HG03521 (cell line): Measurements from ENCODE around the gene MBLAC1.
"Not testable (repeated sequence)": the region's sequence is repeated elsewhere in the genome, so short reads cannot be mapped to it uniquely, and the experiment has no call there.

Source experiments
- ATAC-seq: cut with Tn5 transposase; IDR thresholded peaks from one replicate; pipeline ENCODE4 v1.9.1; 2021; ENCODE audit warnings: mild to moderate bottlenecking, moderate library complexity; ENCODE audit not compliant: unreplicated experiment

The MBLAC1 gene

GRCh38 chr7:100120733-100121036, 6.1 kb upstream of the MBLAC1 start:
- ATAC-seq = no peak

- no peak for ATAC-seq
Observed at GRCh38 chr7:100122067-100122466, 4.7 kb upstream of the MBLAC1 start.

GRCh38 chr7:100122568-100122967, 4.2 kb upstream of the MBLAC1 start:
- no peak for ATAC-seq

- no peak for ATAC-seq
Observed at GRCh38 chr7:100124301-100125230, 2.2 kb upstream of the MBLAC1 start.

- peak; percentile 4 for ATAC-seq
Observed at GRCh38 chr7:100126239-100126930, 382 bp upstream of the MBLAC1 start.

GRCh38 chr7:100127866-100128636, 1.3 kb downstream of the MBLAC1 start:
- no peak for ATAC-seq

GRCh38 chr7:100128637-100128963, 1.8 kb downstream of the MBLAC1 start:
- no peak for ATAC-seq

- ATAC-seq = not testable (repeated sequence)
Observed at GRCh38 chr7:100130220-100130607, 3.4 kb downstream of the MBLAC1 start.

- ATAC-seq = no peak
Observed at GRCh38 chr7:100130608-100131453, 4.1 kb downstream of the MBLAC1 start.

GRCh38 chr7:100132126-100132525, 5.4 kb downstream of the MBLAC1 start:
- ATAC-seq = no peak

GRCh38 chr7:100132697-100133151, 6.0 kb downstream of the MBLAC1 start:
- peak; percentile 67 for ATAC-seq

GRCh38 chr7:100137851-100138760, 11.3 kb downstream of the MBLAC1 start:
- no peak for ATAC-seq

GRCh38 chr7:100141555-100141949, 14.8 kb downstream of the MBLAC1 start:
- no peak for ATAC-seq

- no peak for ATAC-seq
Observed at GRCh38 chr7:100142461-100142860, 15.7 kb downstream of the MBLAC1 start.

- not testable (repeated sequence) for ATAC-seq
Observed at GRCh38 chr7:100146350-100146749, 19.6 kb downstream of the MBLAC1 start.

GRCh38 chr7:100147278-100147677, 20.5 kb downstream of the MBLAC1 start:
- no peak for ATAC-seq

GRCh38 chr7:100148225-100148558, 21.4 kb downstream of the MBLAC1 start:
- no peak for ATAC-seq

- ATAC-seq = peak; percentile 97
Observed at GRCh38 chr7:100148559-100149328, 22.0 kb downstream of the MBLAC1 start, which contains the start of gene LAMTOR4. Gene LAMTOR4, plus strand, starts transcription at chr7:100148918. Its CDS starts 55 bp downstream, at chr7:100148973.

GRCh38 chr7:100152404-100152803, 25.6 kb downstream of the MBLAC1 start:
- ATAC-seq = no peak
